Measurements from ENCODE around the gene MED26. TPM values are rescaled to one million over a fixed set of nuclear protein-coding genes. Genes with fewer than 3 reads are reported as not detected.

The MED26 gene
- total and polyA plus RNA-seq, 2 experiments from 2014 or later, result 4.4 to 6.7 TPM

- no peak for TF ChIP-seq EZH2 (IDR thresholded peaks at IDR 0.05; ENCODE audit: insufficient read depth, poor library complexity, severe bottlenecking)
- TF ChIP-seq EZH2phosphoT487 (IDR thresholded peaks at IDR 0.05; ENCODE audit: insufficient read depth, low read depth), result no peak
- peak overlapping the region; percentile 97 for H3K4me3 ChIP-seq
- H3K9ac ChIP-seq, result peak overlapping the region; percentile 95
- 0 out of 2 replicates have a peak, but pooled peaks cover 4% of the 10 kb centered on the region for H4K20me1 ChIP-seq (ENCODE audit: insufficient read depth)
- in situ Hi-C loops (cut with MboI), result no loop called here
- no peaks in the 10 kb centered on the region; the same call in 1 of the 2 replicates for H3K36me3 ChIP-seq (ENCODE audit: low read depth)
- 1 to 2% methylated on average over 27 to 29 of the region's 29 CpGs for WGBS, 2 experiments (ENCODE audit: low coverage in 1 of 2, low lambda C conversion rate in 2 of 2, missing lambda C conversion rate in 2 of 2)
- peak overlapping the region; percentile 71 for H3K27ac ChIP-seq
- H3F3A ChIP-seq (ENCODE audit: insufficient read depth), result peaks cover 7% of the 10 kb centered on the region
- peaks cover 16% of the 10 kb centered on the region for H3K4me1 ChIP-seq (ENCODE audit: insufficient read depth)
- H2AFZ ChIP-seq, result peak overlapping the region; percentile 89
- peak overlapping the region; percentile 99 for H3K4me2 ChIP-seq (ENCODE audit: unreplicated experiment)
- H3K79me2 ChIP-seq (ENCODE audit: insufficient read depth), result peaks cover 91% of the 10 kb centered on the region
- no peaks in the 10 kb centered on the region for H3K27me3 ChIP-seq (replicated peaks; ENCODE audit: insufficient read depth)
- DNase-seq, result peak; percentile 58
- no peaks in the 10 kb centered on the region for H3K9me3 ChIP-seq (ENCODE audit: low read depth)
- no peaks in the 10 kb centered on the region for H3K9me2 ChIP-seq (ENCODE audit: insufficient read depth)
Observed at GRCh38 chr19:16541526-16542044, 86.4 kb downstream of the MED26 start.

- Histone ChIP-seq H3K79me2 (ENCODE audit: insufficient read depth) (peaks cover 97% of the 10 kb centered on the region), H3K9me2 (ENCODE audit: insufficient read depth) (no peaks in the 10 kb centered on the region), H3F3A (ENCODE audit: insufficient read depth) (peaks cover 7% of the 10 kb centered on the region), H3K27ac (peak overlapping the region; percentile 71), H2AFZ (no peak overlapping the region), H3K9ac (peak overlapping the region; percentile 95), H3K4me1 (ENCODE audit: insufficient read depth) (peaks cover 16% of the 10 kb centered on the region), H3K27me3 (replicated peaks; ENCODE audit: insufficient read depth) (no peaks in the 10 kb centered on the region), H4K20me1 (ENCODE audit: insufficient read depth) (0 out of 2 replicates have a peak, but pooled peaks cover 4% of the 10 kb centered on the region), H3K4me3 (peak overlapping the region; percentile 97), H3K9me3 (ENCODE audit: low read depth) (no peaks in the 10 kb centered on the region), H3K4me2 (ENCODE audit: unreplicated experiment) (peak overlapping the region; percentile 99), H3K36me3 (ENCODE audit: low read depth) (no peaks in the 10 kb centered on the region; the same call in 1 of the 2 replicates)
- 81 to 82% methylated on average over 12 of the region's 12 CpGs for WGBS, 2 experiments (ENCODE audit: low coverage in 1 of 2, low lambda C conversion rate in 2 of 2, missing lambda C conversion rate in 2 of 2)
- TF ChIP-seq EZH2 (IDR thresholded peaks at IDR 0.05; ENCODE audit: insufficient read depth, poor library complexity, severe bottlenecking), result no peak
- no peak for TF ChIP-seq EZH2phosphoT487 (IDR thresholded peaks at IDR 0.05; ENCODE audit: insufficient read depth, low read depth)
- in situ Hi-C loops (cut with MboI), result no loop called here
- no peak for DNase-seq
Observed at GRCh38 chr19:16540948-16541347, 87.1 kb downstream of the MED26 start.

- H3K36me3 ChIP-seq (ENCODE audit: low read depth), result peaks cover 12% of the 10 kb centered on the region; the same call in 1 of the 2 replicates
- no peak overlapping the region for H3K27ac ChIP-seq
- H3K9me3 ChIP-seq (ENCODE audit: low read depth), result no peaks in the 10 kb centered on the region
- H2AFZ ChIP-seq, result no peak overlapping the region
- peaks cover 8% of the 10 kb centered on the region for H3K4me1 ChIP-seq (ENCODE audit: insufficient read depth)
- no peak overlapping the region for H3K9ac ChIP-seq
- H3K4me2 ChIP-seq (ENCODE audit: unreplicated experiment), result no peak overlapping the region
- 87% methylated on average over 10 to 13 of the region's 13 CpGs for WGBS, 2 experiments (ENCODE audit: low coverage in 1 of 2, low lambda C conversion rate in 2 of 2, missing lambda C conversion rate in 2 of 2)
- no peak for DNase-seq
- in situ Hi-C loops (cut with MboI), result no loop called here
- TF ChIP-seq EZH2phosphoT487 (IDR thresholded peaks at IDR 0.05; ENCODE audit: insufficient read depth, low read depth) (no peak), EZH2 (IDR thresholded peaks at IDR 0.05; ENCODE audit: insufficient read depth, poor library complexity, severe bottlenecking) (no peak)
- peaks cover 78% of the 10 kb centered on the region for H3K79me2 ChIP-seq (ENCODE audit: insufficient read depth)
- no peaks in the 10 kb centered on the region for H3K9me2 ChIP-seq (ENCODE audit: insufficient read depth)
- no peaks in the 10 kb centered on the region for H3K27me3 ChIP-seq (replicated peaks; ENCODE audit: insufficient read depth)
- peaks cover 7% of the 10 kb centered on the region for H3F3A ChIP-seq (ENCODE audit: insufficient read depth)
- 0 out of 2 replicates have a peak, but pooled peaks cover 4% of the 10 kb centered on the region for H4K20me1 ChIP-seq (ENCODE audit: insufficient read depth)
- no peak overlapping the region for H3K4me3 ChIP-seq
Observed at GRCh38 chr19:16537111-16537510, 90.9 kb downstream of the MED26 start.

- Histone ChIP-seq H3K4me2 (ENCODE audit: unreplicated experiment) (no peak overlapping the region), H3F3A (ENCODE audit: insufficient read depth) (peaks cover 2% of the 10 kb centered on the region; the same call in 1 of the 2 replicates), H3K9me2 (ENCODE audit: insufficient read depth) (no peaks in the 10 kb centered on the region), H3K27me3 (replicated peaks; ENCODE audit: insufficient read depth) (no peaks in the 10 kb centered on the region), H3K9ac (no peak overlapping the region), H4K20me1 (ENCODE audit: insufficient read depth) (0 out of 2 replicates have a peak, but pooled peaks cover 3% of the 10 kb centered on the region), H3K4me1 (ENCODE audit: insufficient read depth) (peaks cover 6% of the 10 kb centered on the region), H3K9me3 (ENCODE audit: low read depth) (no peaks in the 10 kb centered on the region), H3K36me3 (ENCODE audit: low read depth) (peaks cover 12% of the 10 kb centered on the region; the same call in 1 of the 2 replicates), H3K4me3 (no peak overlapping the region), H3K27ac (no peak overlapping the region), H3K79me2 (ENCODE audit: insufficient read depth) (peaks cover 68% of the 10 kb centered on the region), H2AFZ (no peak overlapping the region)
- 98 to 100% methylated on average over 9 of the region's 9 CpGs for WGBS, 2 experiments (ENCODE audit: low coverage in 1 of 2, low lambda C conversion rate in 2 of 2, missing lambda C conversion rate in 2 of 2)
- TF ChIP-seq EZH2phosphoT487 (IDR thresholded peaks at IDR 0.05; ENCODE audit: insufficient read depth, low read depth) (no peak), EZH2 (IDR thresholded peaks at IDR 0.05; ENCODE audit: insufficient read depth, poor library complexity, severe bottlenecking) (no peak)
- no peak for DNase-seq
- in situ Hi-C loops (cut with MboI), result no loop called here
Observed at GRCh38 chr19:16536130-16536529, 91.9 kb downstream of the MED26 start.

All from GM23248 (cell line).